Measurements from ENCODE around the gene PRM1.

Gene PRM1

GRCh38 chr16:11253995-11254912, 26.9 kb downstream of the PRM1 start:
- DNase-seq (ENCODE audit: low spot score): no peak

GRCh38 chr16:11253009-11253994, 27.8 kb downstream of the PRM1 start:
- no peak for DNase-seq (ENCODE audit: low spot score)

- no peak for DNase-seq (ENCODE audit: low spot score)
Measured at GRCh38 chr16:11252482-11252931, 28.6 kb downstream of the PRM1 start.

- no peak for DNase-seq (ENCODE audit: low spot score)
Measured at GRCh38 chr16:11251525-11252481, 29.3 kb downstream of the PRM1 start.

- no peak for DNase-seq (ENCODE audit: low spot score)
Measured at GRCh38 chr16:11250786-11251524, 30.2 kb downstream of the PRM1 start.

GRCh38 chr16:11250091-11250785, 30.9 kb downstream of the PRM1 start:
- no peak for DNase-seq (ENCODE audit: low spot score)

- no peak for DNase-seq (ENCODE audit: low spot score)
Measured at GRCh38 chr16:11249233-11250061, 31.7 kb downstream of the PRM1 start.

- no peak for DNase-seq (ENCODE audit: low spot score)
Measured at GRCh38 chr16:11248133-11248532, 33.0 kb downstream of the PRM1 start.

- no peak for DNase-seq (ENCODE audit: low spot score)
Measured at GRCh38 chr16:11245988-11246387, 35.1 kb downstream of the PRM1 start.

- no peak for DNase-seq (ENCODE audit: low spot score)
Measured at GRCh38 chr16:11245222-11245737, 35.9 kb downstream of the PRM1 start.

GRCh38 chr16:11242658-11243057, 38.5 kb downstream of the PRM1 start:
- DNase-seq (ENCODE audit: low spot score): no peak

- no peak for DNase-seq (ENCODE audit: low spot score)
Measured at GRCh38 chr16:11241480-11242204, 39.5 kb downstream of the PRM1 start.

GRCh38 chr16:11240636-11241473, 40.3 kb downstream of the PRM1 start:
- DNase-seq (ENCODE audit: low spot score): no peak

GRCh38 chr16:11239644-11240632, 41.2 kb downstream of the PRM1 start:
- no peak for DNase-seq (ENCODE audit: low spot score)

- no peak for DNase-seq (ENCODE audit: low spot score)
Measured at GRCh38 chr16:11238272-11239202, 42.6 kb downstream of the PRM1 start.

Measured in pons (tissue), 1 donor.